Breast epithelium (tissue), 4 donors: ENCODE results near the gene MSL2. TPM values are rescaled to one million over a fixed set of nuclear protein-coding genes. Genes with fewer than 3 reads are reported as not detected.
"Not testable (repeated sequence)": the region's sequence is repeated elsewhere in the genome, so short reads cannot be mapped to it uniquely, and the experiment has no call there.

Experiments used
- DNase-seq, 2 donors: peaks; one replicate each; pipeline ENCODE4 v3.0.0-alpha.2; 2019; ENCODE audit warnings: low spot score in 2 of 2
- H3K27ac ChIP-seq, 2 donors: fragments of 200-600 bp; sonication (generic) in 1 of 2; one replicate each; pipeline ENCODE4 v1.5.1; 2016 to 2019; ENCODE audit warnings: mild to moderate bottlenecking in 1 of 2
- H3K27me3 ChIP-seq, 2 donors: fragments of 200-600 bp; sonication (generic) in 1 of 2; one replicate each; pipeline versions ENCODE4 v1.5.1 to v1.6.0; 2017 to 2019; ENCODE audit warnings: control low read depth in 1 of 2, mild to moderate bottlenecking in 1 of 2
- H3K36me3 ChIP-seq: fragments of 200-600 bp; one replicate; pipeline ENCODE4 v1.5.1; 2019
- H3K4me1 ChIP-seq, 2 donors: fragments of 200-600 bp; sonication (generic); one replicate each; pipeline ENCODE4 v1.5.1; 2016 to 2019; ENCODE audit warnings: control low read depth in 1 of 2
- H3K4me3 ChIP-seq, 3 donors: fragments of 200-600 bp; sonication (generic); 1 replicate in 2 of 3; 2 replicates in 1 of 3; pipeline ENCODE4 v1.5.1; 2016 to 2019; ENCODE audit warnings: mild to moderate bottlenecking in 3 of 3, moderate library complexity in 2 of 3
- H3K9me3 ChIP-seq, 2 donors: fragments of 200-600 bp; sonication (generic) in 1 of 2; one replicate each; pipeline ENCODE4 v1.5.1; 2016 to 2019; ENCODE audit warnings: control low read depth in 1 of 2
- POLR2A ChIP-seq: fragments of 450-650 bp; IDR thresholded peaks from one replicate; pipeline ENCODE4 v1.6.1; 2016; ENCODE audit warnings: antibody characterized with exemption, mild to moderate bottlenecking, moderate library complexity
- POLR2AphosphoS5 ChIP-seq, 3 donors: sonication (generic); formaldehyde crosslinking; IDR thresholded peaks; one replicate each; pipeline ENCODE4 v1.6.1; 2017; ENCODE audit warnings: antibody characterized with exemption in 3 of 3
- intact Hi-C: fragments of 100-400 bp; cut with DNase I; formaldehyde crosslinking; loops from one replicate; pipeline ENCODE4 v1.15.1; 2023; ENCODE audit warnings: low total_unique reads
- total RNA-seq, 3 donors: library from RNA; depleted of rRNA; stranded (reverse); fragments of >200 nt; gene quantifications; one replicate each; pipeline ENCODE4 v1.1.0, GENCODE V29; 2016
- TF ChIP-seq, protein P1 (sequence below), 3 donors: fragments of 450-650 bp; IDR thresholded peaks; one replicate each; pipeline ENCODE4 v1.5.1; 2016 to 2017; ENCODE audit warnings: antibody characterized with exemption in 3 of 3, mild to moderate bottlenecking in 3 of 3, moderate library complexity in 3 of 3

Gene MSL2
- total RNA-seq, 3 donors from 2014 or later: 25.8 to 46.5 (median 27.5) TPM

DNA sequence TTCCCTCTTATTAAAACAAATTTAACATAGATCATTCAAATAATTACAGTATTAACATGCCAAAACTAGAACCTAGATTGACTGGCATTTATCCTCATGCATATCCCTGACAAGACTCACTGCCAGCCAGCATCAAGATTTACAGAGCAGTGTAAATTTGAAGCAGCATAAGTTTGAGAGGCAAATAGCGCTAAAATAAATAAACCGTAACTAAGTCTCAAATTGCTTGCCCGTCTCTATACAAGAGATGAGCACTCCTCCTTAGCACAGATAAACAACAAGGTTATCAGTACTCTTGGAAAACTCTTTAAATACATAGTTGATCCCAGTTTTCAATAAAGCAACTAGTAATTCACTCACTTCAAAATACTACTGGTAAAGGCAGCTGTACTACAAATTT lies 29.6 kb downstream of the MSL2 start:
- peaks cover 0 to 10% of the 10 kb centered on the region in 2 donors for H3K4me1 ChIP-seq
- no peak overlapping the region for H3K27ac ChIP-seq
- no peak for DNase-seq
- H3K36me3 ChIP-seq: no peaks in the 10 kb centered on the region
- H3K9me3 ChIP-seq: no peaks in the 10 kb centered on the region
- no peak for TF ChIP-seq POLR2AphosphoS5 (IDR thresholded peaks at IDR 0.05)
- H3K27me3 ChIP-seq: no peaks in the 10 kb centered on the region
- intact Hi-C loops: no loop called here
- H3K4me3 ChIP-seq: no peak overlapping the region

- H3K27me3 ChIP-seq, H3K36me3 ChIP-seq, H3K4me1 ChIP-seq, intact Hi-C loops, H3K4me3 ChIP-seq, DNase-seq, H3K9me3 ChIP-seq: not testable (repeated sequence)
- peak overlapping the region in 1 of 2 donors; percentile 41 for H3K27ac ChIP-seq
Measured at GRCh38 chr3:136163607-136164006, 32.5 kb downstream of the MSL2 start.

DNA sequence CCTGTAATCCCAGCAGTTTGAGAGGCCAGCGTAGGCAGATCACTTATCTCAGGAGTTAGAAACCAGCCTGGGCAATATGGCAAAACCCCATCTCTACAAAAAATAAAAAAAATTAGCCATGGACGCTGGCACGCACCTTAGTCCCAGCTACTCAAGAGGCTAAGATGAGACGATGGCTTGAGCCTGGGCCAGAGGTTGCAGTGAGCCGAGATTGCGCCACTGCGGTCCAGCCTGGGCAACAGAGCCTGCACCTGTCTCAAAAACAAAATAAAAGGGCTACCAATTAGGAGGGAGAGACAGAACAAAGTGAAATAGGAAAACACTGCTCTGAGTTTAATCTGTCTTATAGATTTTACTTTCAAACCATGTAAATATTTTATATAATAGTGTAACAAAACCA lies 33.8 kb downstream of the MSL2 start:
- Histone ChIP-seq H3K9me3 (no peaks in the 10 kb centered on the region), H3K4me1 (peaks cover 0 to 10% of the 10 kb centered on the region in 2 donors), H3K36me3 (no peaks in the 10 kb centered on the region), H3K4me3 (no peak overlapping the region), H3K27me3 (no peaks in the 10 kb centered on the region), H3K27ac (no peak overlapping the region)
- TF ChIP-seq, protein P1, sequence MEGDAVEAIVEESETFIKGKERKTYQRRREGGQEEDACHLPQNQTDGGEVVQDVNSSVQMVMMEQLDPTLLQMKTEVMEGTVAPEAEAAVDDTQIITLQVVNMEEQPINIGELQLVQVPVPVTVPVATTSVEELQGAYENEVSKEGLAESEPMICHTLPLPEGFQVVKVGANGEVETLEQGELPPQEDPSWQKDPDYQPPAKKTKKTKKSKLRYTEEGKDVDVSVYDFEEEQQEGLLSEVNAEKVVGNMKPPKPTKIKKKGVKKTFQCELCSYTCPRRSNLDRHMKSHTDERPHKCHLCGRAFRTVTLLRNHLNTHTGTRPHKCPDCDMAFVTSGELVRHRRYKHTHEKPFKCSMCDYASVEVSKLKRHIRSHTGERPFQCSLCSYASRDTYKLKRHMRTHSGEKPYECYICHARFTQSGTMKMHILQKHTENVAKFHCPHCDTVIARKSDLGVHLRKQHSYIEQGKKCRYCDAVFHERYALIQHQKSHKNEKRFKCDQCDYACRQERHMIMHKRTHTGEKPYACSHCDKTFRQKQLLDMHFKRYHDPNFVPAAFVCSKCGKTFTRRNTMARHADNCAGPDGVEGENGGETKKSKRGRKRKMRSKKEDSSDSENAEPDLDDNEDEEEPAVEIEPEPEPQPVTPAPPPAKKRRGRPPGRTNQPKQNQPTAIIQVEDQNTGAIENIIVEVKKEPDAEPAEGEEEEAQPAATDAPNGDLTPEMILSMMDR (IDR thresholded peaks at IDR 0.05): no peak
- no peak for TF ChIP-seq POLR2A
- TF ChIP-seq POLR2AphosphoS5 (IDR thresholded peaks at IDR 0.05): no peak
- no peak for DNase-seq
- intact Hi-C loops: no loop called here

- no peak overlapping the region for H3K4me3 ChIP-seq
- no peak overlapping the region for H3K27ac ChIP-seq
- intact Hi-C loops: no loop called here
- DNase-seq: no peak
- H3K9me3 ChIP-seq: no peaks in the 10 kb centered on the region
- TF ChIP-seq, protein P1 (IDR thresholded peaks at IDR 0.05): no peak
- no peak for TF ChIP-seq POLR2AphosphoS5 (IDR thresholded peaks at IDR 0.05)
- TF ChIP-seq POLR2A: no peak
- peaks cover 0 to 10% of the 10 kb centered on the region in 2 donors for H3K4me1 ChIP-seq
- no peaks in the 10 kb centered on the region for H3K27me3 ChIP-seq
- no peaks in the 10 kb centered on the region for H3K36me3 ChIP-seq
Measured at GRCh38 chr3:136161516-136161915, 34.6 kb downstream of the MSL2 start.

DNA sequence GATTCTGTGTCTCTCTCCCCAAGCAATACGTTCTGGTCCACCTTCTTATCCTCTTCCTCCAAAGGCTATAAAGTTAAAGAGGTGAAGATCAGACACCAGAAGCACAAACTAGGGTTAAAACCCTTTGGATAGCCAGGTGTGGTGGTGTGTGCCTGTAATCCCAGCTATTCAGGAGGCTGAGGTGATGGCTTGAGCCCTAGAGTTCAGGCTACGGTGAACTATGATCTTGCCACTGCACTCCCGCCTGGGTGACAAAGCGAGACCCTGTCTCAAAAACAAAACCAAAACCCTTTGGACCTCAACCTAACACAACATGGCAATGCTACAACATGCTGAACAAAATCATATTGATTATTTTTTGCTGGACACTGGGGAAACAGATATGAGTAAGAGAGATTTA lies 43.2 kb downstream of the MSL2 start:
- Histone ChIP-seq H3K27me3 (no peaks in the 10 kb centered on the region), H3K4me1 (peaks cover 0 to 2% of the 10 kb centered on the region in 2 donors), H3K27ac (no peak overlapping the region), H3K4me3 (no peak overlapping the region), H3K9me3 (no peaks in the 10 kb centered on the region), H3K36me3 (no peaks in the 10 kb centered on the region)
- intact Hi-C loops: no loop called here
- no peak for DNase-seq
- TF ChIP-seq, protein P1 (IDR thresholded peaks at IDR 0.05): no peak
- TF ChIP-seq POLR2A (no peak), POLR2AphosphoS5 (IDR thresholded peaks at IDR 0.05) (no peak)

DNA sequence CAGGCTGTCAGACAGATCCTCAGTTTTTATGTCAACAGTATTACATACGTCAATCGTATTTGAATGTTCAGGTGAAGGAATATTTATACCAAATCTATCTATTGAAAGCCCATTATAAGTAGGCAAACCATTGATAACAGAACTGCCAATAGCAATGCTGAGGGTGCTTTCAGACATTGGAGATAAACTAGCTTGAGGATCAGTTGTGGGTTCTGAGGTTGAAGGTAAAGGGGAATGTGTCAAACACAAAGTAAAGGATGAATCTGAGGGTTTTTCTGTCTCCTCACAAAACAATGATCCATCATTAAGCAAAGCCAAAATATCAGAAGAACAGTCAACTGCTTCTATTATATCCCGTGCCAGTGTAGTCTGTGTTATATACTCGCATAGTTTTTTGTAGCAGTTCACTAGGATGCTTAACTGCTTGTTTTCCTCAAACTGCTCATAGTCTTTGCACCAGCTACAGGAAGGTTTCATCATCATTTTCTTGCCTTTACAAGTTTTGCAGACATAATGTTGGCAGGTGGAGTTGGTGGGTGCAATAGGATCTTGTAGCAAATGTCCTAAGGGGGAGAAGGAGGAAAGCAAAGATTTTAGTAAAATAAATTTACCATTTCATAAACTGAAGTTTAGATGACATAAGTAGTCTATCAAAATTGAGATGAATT lies 43.8 kb downstream of the MSL2 start:
- H3K4me3 ChIP-seq: no peak overlapping the region
- no peaks in the 10 kb centered on the region for H3K27me3 ChIP-seq
- DNase-seq: no peak
- TF ChIP-seq, protein P1 (IDR thresholded peaks at IDR 0.05): no peak
- no peak for TF ChIP-seq POLR2AphosphoS5 (IDR thresholded peaks at IDR 0.05)
- no peak for TF ChIP-seq POLR2A
- no peak overlapping the region for H3K27ac ChIP-seq
- H3K9me3 ChIP-seq: no peaks in the 10 kb centered on the region
- intact Hi-C loops: no loop called here
- H3K36me3 ChIP-seq: no peaks in the 10 kb centered on the region
- peaks cover 0 to 2% of the 10 kb centered on the region in 2 donors for H3K4me1 ChIP-seq
